Kidney epithelial cell (primary cell): ENCODE data around the gene IFIT5. TPM values are rescaled to one million over a fixed set of nuclear protein-coding genes. Genes with fewer than 3 reads are reported as not detected.
"Not testable (repeated sequence)": the region's sequence is repeated elsewhere in the genome, so short reads cannot be mapped to it uniquely, and the experiment has no call there.

ENCODE experiments used
- DNase-seq: peaks from one replicate; pipeline ENCODE4 v3.0.0-alpha.2; 2010; ENCODE audit warnings: low read depth
- H3K27me3 ChIP-seq: 2 replicates; pipeline ENCODE4 v1.6.0; 2011; ENCODE audit warnings: low read length; ENCODE audit not compliant: control insufficient read depth, insufficient read depth
- H3K36me3 ChIP-seq: 2 replicates; pipeline ENCODE4 v1.5.1; 2011; ENCODE audit warnings: low read length; ENCODE audit not compliant: control insufficient read depth, insufficient read depth
- H3K4me3 ChIP-seq: 2 replicates; pipeline ENCODE4 v1.5.1; 2011; ENCODE audit warnings: low read depth, mild to moderate bottlenecking, control low read depth, low read length
- CTCF ChIP-seq: IDR thresholded peaks from 2 replicates; pipeline ENCODE4 v1.5.1; 2011; ENCODE audit warnings: mild to moderate bottlenecking, moderate library complexity, low read length, control low read depth, inconsistent platforms; ENCODE audit not compliant: insufficient read depth, poor library complexity, severe bottlenecking
- total RNA-seq: library from RNA; depleted of rRNA; stranded (reverse); fragments of >200 nt; gene quantifications from 2 replicates; pipeline ENCODE4 v1.2.3, GENCODE V29; 2015

The IFIT5 gene
- total RNA-seq, 1 donor from 2014 or later: 28.8 TPM

DNA sequence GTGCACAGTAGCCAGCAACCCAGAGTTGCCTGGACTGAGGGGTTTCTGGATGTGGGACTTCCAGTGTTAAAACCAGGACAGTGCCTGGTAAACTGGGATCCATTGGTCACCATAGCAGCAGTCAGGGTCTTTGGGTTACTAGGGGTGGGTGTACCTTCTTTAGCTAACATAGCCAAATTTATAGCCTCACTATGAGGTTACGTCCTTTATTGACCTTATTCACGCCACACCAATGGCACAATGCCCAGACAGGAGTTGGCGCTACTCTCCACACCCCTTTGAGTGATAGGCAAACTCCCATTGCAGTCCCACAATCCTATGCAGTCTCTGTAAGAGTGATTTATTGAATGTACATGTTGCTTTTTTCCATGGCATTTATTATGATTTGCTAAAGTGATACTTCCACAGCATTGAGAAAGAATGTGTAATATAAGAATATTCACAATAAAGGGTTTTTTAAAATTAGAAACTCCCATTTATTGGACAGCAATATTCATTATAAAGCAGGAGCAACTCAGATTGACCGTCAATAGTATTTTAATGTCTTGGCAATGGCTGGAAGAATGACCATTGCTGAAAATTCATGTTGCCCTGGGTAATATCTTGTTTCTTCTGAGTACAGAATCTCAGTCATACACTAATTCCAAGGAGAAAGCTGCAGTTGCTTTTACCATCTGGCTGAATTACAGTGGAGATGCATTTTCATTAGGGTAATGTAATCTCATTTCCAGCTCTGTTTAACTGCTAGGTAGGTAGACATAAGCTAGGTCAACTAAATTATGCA, 26.1 kb downstream of the IFIT5 start:
- Histone ChIP-seq H3K27me3 (no peaks in the 10 kb centered on the region), H3K4me3 (no peak overlapping the region), H3K36me3 (no peaks in the 10 kb centered on the region)
- DNase-seq: no peak
- TF ChIP-seq CTCF: no peak

- TF ChIP-seq CTCF: no peak
- Histone ChIP-seq H3K4me3 (no peak overlapping the region), H3K36me3 (no peaks in the 10 kb centered on the region), H3K27me3 (no peaks in the 10 kb centered on the region)
- no peak for DNase-seq
These were observed 27.9 kb downstream of the IFIT5 start for GRCh38 chr10:89442289-89442688.

DNA sequence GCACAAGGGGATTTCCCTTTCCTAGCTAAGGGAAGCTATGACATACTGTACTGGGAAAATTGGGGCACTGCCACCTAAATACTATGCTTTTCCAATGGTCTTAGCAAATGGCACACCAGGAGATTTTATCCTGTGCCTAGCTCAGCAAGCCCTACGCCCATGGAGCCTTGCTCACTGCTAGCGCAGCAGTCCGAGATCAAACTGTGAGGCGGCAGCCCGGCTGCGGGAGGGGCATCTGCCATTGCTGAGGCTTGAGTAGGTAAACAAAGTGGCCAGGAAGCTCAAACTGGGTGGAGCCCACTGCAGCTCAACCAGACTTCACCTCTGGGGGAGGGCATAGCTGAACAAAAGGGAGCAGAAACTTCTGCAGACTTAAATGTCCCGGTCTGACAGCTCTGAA, 30.5 kb downstream of the IFIT5 start:
- H3K27me3 ChIP-seq, DNase-seq, H3K4me3 ChIP-seq, H3K36me3 ChIP-seq: not testable (repeated sequence)

DNA sequence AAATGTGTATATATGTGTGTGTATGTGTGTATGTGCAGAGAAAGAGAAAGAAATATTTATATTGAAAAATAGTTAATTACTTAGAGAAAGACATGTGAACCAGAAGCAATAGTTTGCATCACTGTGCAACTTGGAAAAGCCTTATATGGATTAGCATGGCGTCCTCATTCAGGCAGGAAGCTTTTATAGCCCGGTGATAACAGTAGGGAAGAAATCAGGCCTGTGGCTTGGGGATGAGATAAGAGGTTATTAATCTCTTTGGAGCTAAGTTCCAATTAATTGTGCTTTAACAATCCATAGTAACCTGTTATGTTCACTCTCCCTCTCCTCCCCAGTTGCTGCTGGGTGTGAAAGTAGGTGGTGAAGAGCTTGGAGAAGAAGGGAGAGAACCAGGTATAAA, 36.5 kb downstream of the IFIT5 start:
- H3K36me3 ChIP-seq: no peaks in the 10 kb centered on the region
- H3K4me3 ChIP-seq: no peak overlapping the region
- H3K27me3 ChIP-seq: no peaks in the 10 kb centered on the region
- DNase-seq: no peak
- TF ChIP-seq CTCF: no peak

GRCh38 chr10:89452193-89452592, 37.8 kb downstream of the IFIT5 start:
- Histone ChIP-seq H3K36me3 (no peaks in the 10 kb centered on the region), H3K27me3 (no peaks in the 10 kb centered on the region), H3K4me3 (no peak overlapping the region)
- TF ChIP-seq CTCF: no peak
- no peak for DNase-seq

- TF ChIP-seq CTCF: no peak
- H3K4me3 ChIP-seq: no peak overlapping the region
- H3K27me3 ChIP-seq: no peaks in the 10 kb centered on the region
- no peaks in the 10 kb centered on the region for H3K36me3 ChIP-seq
- no peak for DNase-seq
These were observed 40.4 kb downstream of the IFIT5 start for GRCh38 chr10:89454561-89455347.
